ENCODE data around the gene CST8. TPM values are rescaled to one million over a fixed set of nuclear protein-coding genes. Genes with fewer than 3 reads are reported as not detected.

CST8 gene
- total and polyA plus RNA-seq, 2 of the 4 experiments (the other 2 are of a cell fraction) = not detected

GRCh38 chr20:23456873-23457272, 34.0 kb upstream of the CST8 start:
- no peak overlapping the region for H3K23ac ChIP-seq (ENCODE audit: low read depth, low read length)
- H3K14ac ChIP-seq (replicated peaks; ENCODE audit: low read depth, low read length) = no peak overlapping the region
- H3K79me1 ChIP-seq (ENCODE audit: low read depth in 1 of 2, low read length in 2 of 2) = no peaks in the 10 kb centered on the region
- DNase-seq (no peak), ATAC-seq (ENCODE audit: low read depth) (no peak)
- H4K8ac ChIP-seq (ENCODE audit: low read depth in 2 of 2, low read length in 2 of 2) = no peak overlapping the region
- H2BK20ac ChIP-seq (ENCODE audit: low read depth, low read length) = no peak overlapping the region
- H3K4me1 ChIP-seq (ENCODE audit: control insufficient read depth, insufficient read depth, low read length) = no peaks in the 10 kb centered on the region
- no peak overlapping the region for H2BK15ac ChIP-seq (ENCODE audit: low read depth, low read length)
- H4K91ac ChIP-seq (ENCODE audit: insufficient read depth, low read depth, low read length) = no peak overlapping the region
- H3K18ac ChIP-seq (ENCODE audit: low read depth, low read length) = no peak overlapping the region
- no peaks in the 10 kb centered on the region; the same call in 1 of the 2 replicates for H3K9me1 ChIP-seq (ENCODE audit: insufficient read depth, low read length)
- H3K4ac ChIP-seq (ENCODE audit: low read depth, low read length) = no peak overlapping the region
- no peaks in the 10 kb centered on the region for H4K20me1 ChIP-seq (ENCODE audit: insufficient read depth, low read length)
- no CpG with 5 or more reads among the region's 7 CpGs for WGBS, 2 experiments (ENCODE audit: extremely low coverage in 2 of 2, insufficient read length in 1 of 2)
- H3K9ac ChIP-seq (ENCODE audit: low read depth, low read length) = no peak overlapping the region
- dilution Hi-C loops (cut with HindIII; ENCODE audit: low sequenced_read_pairs, unreplicated experiment) = no loop called here
- H3K36me3 ChIP-seq (ENCODE audit: control insufficient read depth, insufficient read depth, low read length) = no peaks in the 10 kb centered on the region
- no peaks in the 10 kb centered on the region for H3K9me3 ChIP-seq (ENCODE audit: control insufficient read depth, insufficient read depth, low read length)
- H4K5ac ChIP-seq (ENCODE audit: low read depth, low read length) = no peak overlapping the region
- intact Hi-C loops (cut with micrococcal nuclease) = no loop called here
- no peak for TF ChIP-seq POLR2A (IDR thresholded peaks at IDR 0.05; ENCODE audit: low read depth, low read length)
- no peak for TF ChIP-seq BHLHE40 (IDR thresholded peaks at IDR 0.05; ENCODE audit: low read depth, low read length)
- no peak for TF ChIP-seq CHD1 (IDR thresholded peaks at IDR 0.05; ENCODE audit: low read depth, low read length)
- TF ChIP-seq RAD21 (IDR thresholded peaks at IDR 0.05; ENCODE audit: low read length) = no peak
- no peak for TF ChIP-seq CEBPB (IDR thresholded peaks at IDR 0.05; ENCODE audit: low read depth, low read length)
- no peak for TF ChIP-seq CTCF (conservative IDR thresholded peaks at IDR 0.05; ENCODE audit: low read depth, low read length)
- no peak for TF ChIP-seq MAZ (IDR thresholded peaks at IDR 0.05; ENCODE audit: borderline replicate concordance, low read depth, low read length)
- no peak for TF ChIP-seq FOS (IDR thresholded peaks at IDR 0.05; ENCODE audit: low read depth, low read length)
- TF ChIP-seq MXI1 (IDR thresholded peaks at IDR 0.05; ENCODE audit: borderline replicate concordance, low read depth, low read length) = no peak
- H2AK5ac ChIP-seq (ENCODE audit: low read depth, low read length) = no peak overlapping the region
- no peak overlapping the region for H3K27ac ChIP-seq (ENCODE audit: insufficient read depth, low read length)
- H2BK120ac ChIP-seq (ENCODE audit: low read depth, low read length) = no peak overlapping the region
- no peak overlapping the region for H2BK5ac ChIP-seq (ENCODE audit: low read depth, low read length, poor library complexity, severe bottlenecking)
- BruUV-seq (replicated peaks) = no TSS peak
- no peak overlapping the region for H3K4me2 ChIP-seq (ENCODE audit: low read depth, low read length)
- no peak overlapping the region for H3K4me3 ChIP-seq (ENCODE audit: insufficient read depth, low read depth, low read length)
- H2AFZ ChIP-seq (replicated peaks; ENCODE audit: low read length, poor library complexity) = no peak overlapping the region
- H2AK9ac ChIP-seq (replicated peaks; ENCODE audit: low read depth, low read length, poor library complexity) = no peak overlapping the region
- in situ Hi-C loops (cut with MboI; ENCODE audit: low sequenced_read_pairs) = no loop called here
- H3K56ac ChIP-seq (ENCODE audit: extremely low read depth, insufficient read depth, low read length) = no peak overlapping the region
- ChIA-PET CTCF (no interaction called here), POLR2A (ENCODE audit: unreplicated experiment) (no interaction called here)
- H3K27me3 ChIP-seq (ENCODE audit: control insufficient read depth, insufficient read depth, low read length) = peaks cover 6% of the 10 kb centered on the region
